H4 (cell line): ENCODE measurements around the gene SGIP1. TPM values are rescaled to one million over a fixed set of nuclear protein-coding genes. Genes with fewer than 3 reads are reported as not detected.
"Not testable (repeated sequence)": the region's sequence is repeated elsewhere in the genome, so short reads cannot be mapped to it uniquely, and the experiment has no call there.

ENCODE experiments used
- DNase-seq: peaks from one replicate; pipeline ENCODE4 v3.0.0-alpha.2; 2015; ENCODE audit warnings: low spot score
- total RNA-seq: library from RNA; depleted of rRNA; stranded (reverse); fragments of >200 nt; shearing (Covaris generic); gene quantifications from 2 replicates; pipeline ENCODE4 v1.2.3, GENCODE V29; 2014

The SGIP1 gene
- total RNA-seq, 1 experiment from 2014 or later, result 1.1 TPM

DNA sequence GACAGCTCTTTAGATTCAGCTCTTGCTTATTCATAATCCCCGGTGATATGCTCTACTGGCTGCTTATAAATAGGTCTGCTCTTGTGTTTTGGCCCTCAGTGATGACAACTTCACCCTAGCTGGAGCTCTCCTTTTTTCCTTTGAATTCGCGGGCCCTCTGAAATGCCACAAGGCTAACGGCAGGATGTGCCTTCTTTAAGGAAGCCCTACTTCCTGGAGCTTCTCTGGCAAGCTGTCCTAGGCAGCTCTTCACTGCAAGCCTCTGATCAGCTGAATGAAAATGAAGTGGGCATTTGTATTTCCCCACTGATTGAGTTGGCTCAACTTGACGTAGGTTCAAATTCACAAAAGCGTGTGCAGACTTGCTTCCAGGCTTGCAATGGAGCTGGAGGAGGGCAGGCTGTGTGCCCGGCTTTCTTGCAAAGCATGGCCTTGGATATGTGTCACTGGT, 22.2 kb downstream of the SGIP1 start:
- DNase-seq, result no peak

DNA sequence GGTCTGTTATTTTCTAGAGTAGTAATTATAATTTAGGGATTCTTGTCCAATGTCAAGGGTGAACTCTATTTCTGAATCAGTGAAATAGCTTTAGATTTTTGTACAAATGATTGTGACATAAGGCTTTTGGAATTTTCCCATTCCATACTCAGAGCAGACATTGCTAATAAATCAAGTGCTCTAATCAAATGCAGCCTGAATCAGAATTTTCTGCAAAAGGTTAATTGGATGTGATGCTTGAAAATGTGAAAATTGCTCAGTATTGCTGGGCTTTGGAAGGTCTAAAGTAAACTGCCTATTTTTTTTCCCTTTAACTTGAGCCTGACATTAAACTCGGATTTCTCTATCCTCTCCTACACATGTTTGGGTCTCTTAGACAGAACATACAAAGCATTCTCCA, 23.2 kb downstream of the SGIP1 start:
- DNase-seq, result no peak

DNA sequence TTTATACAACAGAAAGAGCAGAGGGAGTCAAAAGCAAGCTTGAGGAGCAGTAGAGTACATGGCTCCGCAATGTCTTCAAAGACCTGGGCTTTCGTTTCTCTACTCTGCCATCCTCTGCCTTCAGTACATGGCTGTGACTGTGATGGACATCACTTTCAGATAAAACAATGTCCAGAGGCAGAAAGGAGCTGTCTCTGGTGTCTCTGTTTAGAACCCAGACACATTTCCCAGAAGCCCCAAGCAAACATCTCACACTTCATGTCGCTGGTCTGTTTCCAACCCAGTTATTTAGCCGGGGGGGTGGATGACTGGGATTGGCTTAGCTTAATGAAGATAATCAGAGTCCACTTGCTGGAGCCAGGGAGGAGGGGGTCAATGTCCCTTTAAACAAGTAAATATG, 25.6 kb downstream of the SGIP1 start:
- DNase-seq, result no peak

DNA sequence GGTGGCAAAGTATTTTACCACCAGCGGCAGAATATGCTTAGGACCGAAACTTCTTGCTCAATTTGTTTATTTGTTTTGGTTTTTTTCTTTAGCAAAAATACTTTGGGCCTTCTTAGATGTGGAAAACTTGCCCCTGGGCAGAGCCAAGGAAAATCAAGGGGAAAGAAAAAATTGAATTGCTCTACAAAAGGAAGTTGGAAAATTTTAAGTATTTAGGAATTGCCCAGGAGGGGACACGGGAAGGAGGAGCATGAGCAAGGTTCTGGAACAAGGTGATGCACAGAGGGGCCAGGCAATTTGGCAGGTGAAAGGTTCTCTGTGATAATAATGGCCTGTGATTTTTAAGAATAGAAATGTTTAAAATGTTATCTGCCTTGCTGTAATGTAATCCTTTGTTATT, 28.6 kb downstream of the SGIP1 start:
- no peak for DNase-seq

DNA sequence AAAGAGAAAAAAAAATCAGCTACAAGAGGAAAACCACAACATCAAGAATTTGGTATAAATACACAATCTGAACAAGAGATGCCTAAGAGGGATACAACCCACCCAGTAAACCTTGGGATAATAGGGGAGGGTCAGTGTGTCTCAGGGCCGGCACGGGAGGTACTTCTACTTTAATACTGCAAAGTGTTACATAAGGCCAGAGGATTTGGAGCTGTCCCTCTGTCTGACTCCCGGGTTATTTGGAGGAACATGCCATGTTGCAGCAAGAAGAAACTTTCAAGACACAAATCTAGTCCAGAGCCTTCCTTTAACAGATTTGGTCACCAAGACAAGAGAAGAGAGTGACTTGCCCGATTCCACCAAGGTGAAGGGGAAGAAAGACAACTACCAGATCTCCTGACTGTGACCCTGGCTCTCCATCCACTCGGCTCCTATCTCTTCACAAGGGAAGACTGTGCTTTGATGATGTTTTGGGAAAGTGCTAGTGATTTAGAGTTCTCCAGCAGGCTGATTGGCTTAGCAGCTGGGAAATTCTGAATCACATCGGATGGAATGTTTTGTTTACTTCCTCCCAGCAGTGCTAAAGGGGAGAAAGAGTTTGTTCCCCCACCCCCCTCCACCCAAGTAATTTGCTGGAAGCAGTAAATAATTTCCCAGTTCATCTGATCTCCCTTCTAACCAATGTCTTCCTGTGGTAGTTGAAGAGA, 29.3 kb downstream of the SGIP1 start:
- DNase-seq, result peak; percentile 88

DNA sequence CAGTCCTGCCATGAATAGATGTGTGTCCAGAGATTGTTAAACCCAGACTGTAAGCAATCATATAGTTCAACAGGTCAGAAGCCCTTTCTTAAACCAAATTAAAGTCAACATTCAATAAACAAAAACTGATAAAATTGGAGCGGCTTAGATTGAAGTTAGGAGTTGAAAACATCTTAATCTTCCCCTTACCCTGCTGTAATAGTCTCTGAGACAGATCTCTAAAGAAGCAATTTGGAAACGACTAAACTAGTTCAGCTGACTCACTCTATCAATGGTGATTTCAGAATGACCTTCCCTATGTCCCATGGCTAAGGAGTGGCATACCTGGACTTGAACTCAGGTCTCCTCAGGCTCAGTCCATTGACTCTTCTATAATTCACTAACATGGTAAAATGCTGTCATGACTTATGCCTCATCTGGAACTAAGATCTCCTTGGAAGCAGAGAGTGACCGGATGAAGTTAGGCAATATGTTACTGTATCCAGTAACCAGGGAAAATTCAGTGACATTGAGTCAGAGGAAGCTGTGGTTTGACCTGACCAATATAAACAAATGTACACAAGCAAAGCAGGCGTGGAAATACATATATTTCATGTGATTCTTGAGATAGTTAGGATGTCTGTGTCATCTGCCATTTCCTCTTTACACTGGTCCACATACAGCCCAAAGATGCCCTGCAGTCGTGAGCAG, 30.1 kb downstream of the SGIP1 start:
- DNase-seq, result peak; percentile 91

DNA sequence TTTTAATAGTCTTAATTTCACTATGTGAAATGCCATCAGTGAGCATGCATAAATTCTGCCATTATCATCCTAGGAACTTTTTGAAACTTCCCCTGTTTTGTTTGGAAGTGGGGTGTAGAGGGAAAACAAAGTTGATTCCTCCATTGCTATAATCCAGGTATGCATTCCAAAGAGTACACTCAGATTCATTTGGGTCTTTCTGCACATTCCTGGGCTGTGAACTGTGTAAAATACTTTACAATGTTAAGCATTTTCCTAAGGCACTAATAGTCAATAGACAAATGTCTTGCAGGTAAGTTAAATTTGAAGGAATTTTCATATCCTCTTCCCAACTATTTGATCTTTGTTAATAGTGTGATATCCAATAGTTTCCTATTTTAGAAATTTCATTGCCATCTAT, 36.2 kb downstream of the SGIP1 start:
- no peak for DNase-seq

DNA sequence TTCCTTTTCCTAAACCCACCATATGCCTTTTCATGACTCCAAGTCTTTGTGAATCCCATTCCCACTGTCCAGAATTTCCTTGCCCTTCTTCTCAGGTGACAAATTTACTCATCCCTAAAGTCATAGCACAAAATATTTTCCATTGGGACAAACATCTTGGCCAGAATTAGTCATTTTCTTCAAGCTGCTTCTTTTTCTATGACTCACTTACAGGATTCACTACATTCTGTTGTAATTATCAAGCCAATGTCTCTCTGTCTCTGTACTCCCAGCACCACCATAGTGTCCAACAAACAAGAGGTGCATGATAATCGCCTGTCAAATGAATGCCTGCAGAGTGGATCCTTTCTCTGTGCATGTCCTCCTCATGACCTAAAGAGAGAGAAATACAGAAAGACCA, 37.8 kb downstream of the SGIP1 start:
- DNase-seq, result no peak

DNA sequence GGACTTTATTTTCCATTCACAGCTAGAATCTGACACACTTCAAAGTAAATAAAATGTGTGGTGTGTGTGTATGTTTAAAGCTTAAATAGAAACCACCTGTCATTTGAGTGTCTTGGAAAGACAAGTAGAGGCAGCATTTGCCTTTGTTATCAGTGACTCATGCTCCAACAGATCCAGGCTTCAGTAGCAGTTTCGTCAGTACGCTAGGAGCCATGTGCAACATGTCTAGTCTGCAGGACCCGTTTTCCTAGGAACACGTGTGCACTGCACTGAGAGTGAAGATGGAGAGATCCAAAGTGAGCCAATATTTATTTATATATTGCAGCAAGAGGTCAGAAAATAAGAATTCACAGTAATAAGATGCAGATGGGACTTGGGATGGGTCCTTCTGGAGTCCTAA, 41.8 kb downstream of the SGIP1 start:
- DNase-seq, result no peak

DNA sequence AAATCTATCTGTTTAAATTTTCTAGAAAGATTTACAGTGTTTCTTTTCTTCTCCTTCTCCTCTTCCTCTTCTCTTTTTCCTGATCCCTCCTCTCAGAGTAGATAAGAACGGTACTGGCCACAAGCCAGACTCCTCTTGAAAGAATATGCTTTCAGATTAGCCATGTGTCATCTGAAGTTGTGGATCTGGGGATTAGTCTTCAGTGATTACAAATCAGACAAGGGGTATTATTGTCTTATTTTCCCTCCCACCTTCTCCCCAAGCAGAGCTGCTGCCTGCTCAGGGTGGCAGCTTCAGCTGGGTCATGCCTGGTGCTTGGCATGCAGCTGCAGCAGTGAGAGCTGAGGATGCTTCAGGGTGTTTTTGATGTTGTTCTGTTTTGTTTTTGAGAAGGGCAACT, 42.7 kb downstream of the SGIP1 start:
- DNase-seq, result no peak

DNA sequence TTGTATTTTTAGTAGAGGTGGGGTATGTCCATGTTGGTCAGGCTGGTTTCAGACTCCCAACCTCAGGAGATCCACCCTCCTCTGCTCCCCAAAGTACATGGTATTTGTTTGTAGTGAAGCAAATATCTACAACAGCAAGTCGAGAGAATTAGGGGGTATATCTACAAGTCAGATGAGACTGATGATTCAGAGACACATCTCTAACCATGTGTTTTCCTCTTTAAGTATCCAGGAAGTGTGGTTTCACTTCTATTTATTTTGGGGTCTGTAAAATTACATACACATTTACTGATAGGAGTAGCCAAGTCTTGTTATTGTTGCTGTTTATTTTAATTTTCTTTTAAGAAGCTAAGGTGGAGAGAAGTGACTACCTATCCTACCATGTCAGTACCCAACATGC, 44.9 kb downstream of the SGIP1 start:
- no peak for DNase-seq

DNA sequence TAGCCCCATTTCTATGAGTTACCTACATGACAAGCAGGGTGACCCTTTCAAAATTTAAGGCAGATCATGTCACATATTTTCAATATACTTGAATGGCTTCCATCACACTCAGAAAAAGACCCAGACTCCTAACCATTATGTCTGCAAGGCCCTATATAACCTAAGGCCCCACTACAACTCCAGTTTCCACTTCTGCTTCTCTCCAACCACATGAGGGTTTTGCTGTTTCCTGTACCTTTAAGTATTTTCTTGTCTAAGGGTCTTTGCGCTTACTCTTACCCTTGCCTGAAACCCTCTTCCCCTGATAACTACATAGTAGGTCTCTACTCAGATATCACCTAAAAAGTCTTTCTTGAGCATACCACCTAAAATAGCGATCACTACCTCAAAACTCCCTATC, 46.1 kb downstream of the SGIP1 start:
- no peak for DNase-seq

DNA sequence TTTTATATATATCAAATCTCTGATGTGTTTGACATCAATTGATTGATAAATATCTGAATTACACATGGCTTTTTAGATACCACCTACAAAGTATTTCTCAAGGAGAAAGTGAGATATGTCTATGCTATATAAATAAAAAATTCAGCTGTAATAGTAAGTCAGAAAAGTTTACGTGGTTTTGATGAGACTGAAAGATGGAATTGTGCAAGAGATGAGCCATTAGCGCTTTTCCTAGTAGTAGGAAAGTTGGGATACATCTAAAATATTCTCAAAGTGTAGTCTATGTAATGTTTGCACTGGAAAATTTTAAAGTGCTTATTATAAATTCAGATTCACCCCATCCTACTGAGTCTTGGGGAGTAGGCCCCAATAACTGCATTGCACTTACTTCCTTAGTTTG, 49.1 kb downstream of the SGIP1 start:
- DNase-seq, result no peak

DNA sequence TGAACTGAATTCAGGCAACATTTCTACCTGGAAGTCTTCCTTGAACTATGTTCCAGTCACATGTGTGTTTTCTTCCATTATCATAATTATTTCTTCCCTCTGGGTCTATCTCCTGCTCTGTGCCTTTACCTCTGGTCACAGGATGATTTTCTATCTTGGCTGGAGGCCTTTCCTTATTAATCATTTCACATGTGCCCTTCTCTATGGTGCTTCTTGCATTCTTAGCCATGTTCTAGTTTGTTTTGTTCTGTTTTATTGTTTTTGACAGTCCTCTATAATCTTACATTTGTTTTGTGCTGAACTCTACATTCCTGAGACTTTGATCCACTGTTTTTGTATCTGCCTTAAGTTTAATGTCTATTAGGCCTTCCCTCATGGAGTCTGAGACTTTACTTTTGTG, 51.0 kb downstream of the SGIP1 start:
- DNase-seq, result no peak

DNA sequence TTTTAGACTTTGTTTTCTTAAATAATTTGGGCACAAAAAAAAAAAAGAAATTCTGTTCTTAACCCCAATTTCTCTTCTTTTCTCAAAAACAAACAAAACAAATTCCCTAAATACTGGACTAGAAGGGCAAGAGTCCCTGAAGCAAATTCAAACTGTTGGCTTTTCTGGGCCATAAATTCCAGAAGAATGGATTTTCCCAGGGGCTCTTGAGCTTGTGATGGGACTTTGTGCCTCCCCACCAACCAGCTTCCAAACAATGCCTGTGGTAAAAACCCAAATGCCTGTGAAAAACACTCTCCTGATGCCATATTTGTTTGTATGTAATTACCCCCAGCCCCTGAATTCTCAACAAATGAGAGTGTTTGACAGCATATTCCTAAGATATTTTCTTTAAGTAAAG, 55.4 kb downstream of the SGIP1 start:
- DNase-seq, result no peak

DNA sequence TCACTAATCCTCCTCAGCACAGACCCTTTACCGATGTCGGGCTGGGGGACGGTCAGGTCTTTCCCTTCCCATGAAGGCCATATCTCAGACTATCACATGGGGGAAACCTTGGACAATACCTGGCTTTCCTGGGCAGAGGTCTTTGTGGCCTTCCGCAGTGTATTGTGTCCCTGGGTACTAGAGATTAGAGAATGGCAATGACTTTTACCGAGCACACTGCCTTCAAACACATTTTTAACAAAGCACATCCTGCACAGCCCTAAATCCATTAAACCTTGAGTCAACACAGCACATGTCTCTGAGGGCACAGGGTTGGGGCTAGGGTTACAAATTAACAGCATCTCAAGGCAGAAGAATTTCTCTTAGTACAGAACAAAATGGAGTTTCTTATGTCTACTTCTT, 58.2 kb downstream of the SGIP1 start:
- DNase-seq, result not testable (repeated sequence)

DNA sequence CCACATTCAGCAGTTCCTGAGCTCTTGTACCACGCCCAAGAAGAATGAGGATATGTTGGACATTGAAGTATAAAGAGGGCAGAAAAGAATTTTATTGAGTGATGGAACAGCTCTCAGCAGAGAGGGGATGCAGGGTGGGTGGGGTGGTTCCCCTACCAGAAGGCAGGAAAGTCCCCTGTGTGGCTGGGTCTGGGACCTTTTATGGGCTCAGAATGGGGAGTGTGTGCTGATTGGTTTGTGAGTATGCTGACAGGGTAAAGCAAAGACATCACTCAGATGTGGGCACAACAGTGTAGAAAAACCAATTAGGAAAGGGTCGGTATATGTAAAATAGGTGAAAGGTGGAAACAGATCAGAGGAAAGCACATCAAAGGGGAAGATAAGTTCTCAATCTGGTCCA, 62.2 kb downstream of the SGIP1 start:
- DNase-seq, result no peak

DNA sequence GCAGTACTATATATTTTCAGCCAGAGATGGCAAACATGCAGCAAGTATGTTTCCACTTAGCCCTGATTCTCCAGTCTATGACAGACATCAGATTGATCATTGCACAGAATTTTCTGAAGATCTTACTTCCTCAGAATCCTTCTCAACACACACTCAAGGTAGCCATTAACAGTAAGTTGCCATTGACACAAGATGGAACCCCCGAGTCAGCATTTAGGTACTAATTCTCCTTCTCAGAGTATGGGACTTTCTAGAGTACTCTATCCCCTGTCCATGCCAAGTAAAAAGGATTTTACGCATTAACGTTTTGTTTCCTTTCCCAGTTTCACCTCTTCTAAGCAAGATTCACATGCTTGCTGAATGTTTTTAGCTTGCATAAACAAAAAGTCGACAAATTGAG, 63.5 kb downstream of the SGIP1 start:
- DNase-seq, result no peak

DNA sequence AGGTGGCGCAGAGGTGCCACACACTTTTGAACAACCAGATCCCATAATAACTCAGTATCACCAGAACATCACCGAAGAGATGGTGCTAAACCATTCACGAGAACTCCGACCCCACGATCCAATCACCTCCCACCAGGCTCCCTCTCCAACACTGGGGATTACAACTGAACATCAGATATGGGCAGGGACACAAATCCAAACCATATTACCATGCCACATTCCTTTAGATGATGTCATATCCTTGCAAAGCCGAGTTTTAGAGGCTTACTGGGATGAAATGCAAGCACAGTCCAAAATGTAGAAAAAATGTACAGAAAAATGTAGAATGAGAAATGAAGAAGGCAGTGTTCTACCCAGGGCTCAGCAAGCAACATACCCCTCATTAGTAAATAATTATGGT, 64.7 kb downstream of the SGIP1 start:
- DNase-seq, result peak; percentile 74

DNA sequence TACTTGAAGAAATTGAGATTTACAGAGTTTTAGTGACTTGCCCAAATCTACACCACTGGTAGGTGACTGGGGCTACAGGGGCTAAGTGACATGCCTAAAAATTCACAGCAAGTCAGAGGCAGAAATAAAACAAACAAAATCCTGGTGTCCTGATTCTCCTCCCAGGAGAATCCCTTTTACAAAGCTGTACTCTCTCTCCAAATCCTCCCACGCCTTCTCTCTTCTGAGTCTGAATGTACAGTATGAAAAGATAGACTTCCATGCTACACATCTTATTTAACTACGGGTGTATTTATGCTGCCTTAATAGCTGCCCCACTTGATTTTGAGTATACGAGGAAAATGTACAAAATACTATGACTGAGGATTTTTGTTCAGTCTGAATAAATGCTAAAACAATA, 65.4 kb downstream of the SGIP1 start:
- DNase-seq, result no peak

DNA sequence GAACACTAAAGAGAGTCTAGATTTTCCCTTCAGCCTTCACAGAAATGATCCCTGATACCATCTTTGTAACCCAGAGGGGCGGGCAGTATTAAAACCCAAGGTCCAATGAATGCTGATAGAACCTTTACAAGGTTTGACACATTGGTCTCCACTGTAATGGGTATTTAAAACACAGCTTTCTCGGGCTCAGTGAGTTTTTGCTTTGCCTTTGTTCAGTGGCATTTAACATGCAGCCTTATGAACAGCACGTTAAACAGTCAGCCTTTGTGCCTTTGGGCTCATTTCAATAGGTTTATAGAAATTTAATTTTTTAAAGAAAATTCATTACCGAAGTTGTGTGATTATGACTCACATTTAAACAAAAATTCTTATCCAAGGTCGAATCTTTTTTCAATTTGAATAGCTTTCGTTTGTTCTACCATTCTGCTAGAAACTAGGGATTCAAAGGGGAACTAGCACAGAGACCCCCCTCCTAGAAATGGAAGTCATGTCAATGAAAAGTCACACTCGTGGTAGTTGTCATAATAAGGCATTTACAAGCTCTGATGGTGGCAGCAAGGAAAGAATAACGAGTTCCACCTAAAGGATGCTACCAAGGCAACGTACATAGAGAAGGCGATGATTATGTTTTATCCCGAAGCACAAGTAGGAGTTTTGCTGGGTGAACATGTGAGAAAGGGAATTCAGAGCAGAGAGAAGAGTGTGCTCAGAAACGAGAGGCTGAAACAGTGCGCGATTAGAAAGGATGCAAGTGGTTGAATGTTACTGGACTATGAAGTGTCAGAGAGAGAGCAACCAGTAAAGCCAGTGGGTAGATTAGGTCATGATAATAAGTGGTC, 66.2 kb downstream of the SGIP1 start:
- no peak for DNase-seq

DNA sequence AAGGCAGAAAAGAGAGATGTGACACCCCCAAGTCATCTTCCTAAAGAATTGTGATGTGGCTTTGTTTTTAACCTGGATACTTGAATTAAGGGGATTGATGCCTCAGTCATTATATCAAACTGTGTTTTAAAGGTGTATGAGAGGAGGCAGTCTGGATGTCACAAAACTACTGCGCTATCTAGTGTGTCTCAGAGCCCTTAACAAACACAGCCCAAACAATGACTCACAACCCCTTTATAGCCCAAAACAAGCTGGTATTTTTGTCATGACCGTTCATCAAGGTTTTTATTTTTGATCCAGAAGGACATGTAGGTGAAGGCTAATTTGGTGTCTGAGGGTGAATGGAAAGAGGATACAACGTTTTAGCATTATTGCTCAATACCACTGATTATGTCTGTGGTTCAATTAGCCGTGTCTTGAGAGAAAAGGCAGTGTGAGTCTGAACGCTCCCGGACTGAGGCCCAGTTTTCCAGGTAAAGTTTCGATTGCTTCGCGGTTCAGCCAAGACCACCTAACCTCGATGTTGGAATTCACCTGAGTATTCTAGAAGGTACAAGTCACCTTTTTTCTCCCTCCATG, 71.6 kb downstream of the SGIP1 start:
- no peak for DNase-seq
